HG02642 (cell line): Measurements from ENCODE around the gene RNF130.
"Not testable (repeated sequence)": the region's sequence is repeated elsewhere in the genome, so short reads cannot be mapped to it uniquely, and the experiment has no call there.

Source experiments
- ATAC-seq: cut with Tn5 transposase; IDR thresholded peaks from one replicate; pipeline ENCODE4 v1.9.1; 2021; ENCODE audit warnings: mild to moderate bottlenecking; ENCODE audit not compliant: unreplicated experiment, poor library complexity

Gene RNF130

DNA sequence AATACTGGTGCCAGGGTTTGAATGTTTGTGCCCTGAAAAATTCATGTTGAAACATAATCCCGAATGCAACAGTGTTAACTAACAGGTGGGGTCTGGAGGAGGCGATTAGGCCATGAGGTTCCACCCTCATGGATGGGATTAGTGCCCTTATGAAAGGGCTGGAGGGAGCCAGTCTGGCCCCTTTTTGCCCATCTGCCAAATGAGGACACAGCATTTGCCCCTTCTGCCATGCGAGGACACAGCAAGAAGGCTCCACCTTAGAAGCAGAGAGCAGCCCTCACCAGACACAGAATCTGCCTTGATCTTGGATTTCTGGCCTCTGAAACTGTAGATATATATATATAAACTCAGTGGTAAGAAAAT, 32.6 kb upstream of the RNF130 start:
- no peak for ATAC-seq

- ATAC-seq, result no peak
These were observed 32.1 kb upstream of the RNF130 start for GRCh38 chr5:180103487-180104167.

DNA sequence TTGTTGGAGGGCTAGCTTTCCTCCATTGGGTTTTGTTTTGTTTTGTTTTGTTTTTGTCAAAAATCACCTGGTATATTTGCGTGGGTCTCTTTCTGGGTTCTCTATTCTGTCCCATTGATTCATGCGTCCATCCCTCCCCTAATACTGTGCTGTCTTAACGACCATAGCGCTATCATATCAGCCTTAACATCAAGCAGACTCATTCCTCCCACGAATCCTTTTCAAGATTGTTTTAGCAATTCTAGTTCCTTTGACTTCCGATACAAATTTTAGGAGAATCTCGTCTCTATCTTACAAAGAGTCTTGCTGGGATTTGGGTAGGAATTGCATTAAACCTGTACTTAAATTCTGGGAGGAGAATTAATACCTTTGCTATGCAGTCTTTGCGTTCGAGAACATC, 31.1 kb upstream of the RNF130 start:
- no peak for ATAC-seq

DNA sequence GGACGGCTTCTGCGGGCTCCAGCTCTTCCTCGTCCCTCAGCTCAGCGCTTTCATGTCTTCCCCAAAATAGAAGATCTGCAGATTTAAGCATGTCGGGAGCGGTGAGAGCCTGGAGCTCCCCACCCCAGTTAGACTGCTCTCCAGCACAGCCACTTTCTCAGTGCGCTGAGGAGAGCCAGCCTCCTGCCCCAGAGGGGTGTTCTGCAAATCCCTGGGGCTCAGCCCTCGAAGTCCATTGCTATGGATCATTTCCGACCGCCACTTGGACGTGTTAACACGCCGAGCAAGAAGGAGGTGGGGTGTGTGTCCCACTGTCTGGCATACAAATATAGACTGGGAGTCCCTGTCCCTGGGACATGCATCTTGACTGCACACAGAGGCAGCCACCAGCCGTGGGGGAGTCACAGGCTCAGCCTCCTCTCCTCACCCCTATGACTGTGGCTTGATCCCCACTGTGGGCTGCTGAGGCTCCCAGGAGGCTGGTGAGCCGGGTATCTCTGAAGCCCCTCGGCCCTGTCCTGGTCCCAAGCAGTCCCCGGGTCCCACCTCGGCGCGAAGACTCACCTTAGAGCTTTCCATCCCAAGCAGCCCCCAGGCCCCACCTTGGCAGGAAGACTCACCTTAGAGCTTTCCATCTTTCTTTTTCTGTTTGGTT, 30.0 kb upstream of the RNF130 start:
- no peak for ATAC-seq

GRCh38 chr5:180100621-180101450, 29.3 kb upstream of the RNF130 start:
- ATAC-seq, result no peak

GRCh38 chr5:180099733-180100611, 28.4 kb upstream of the RNF130 start:
- ATAC-seq, result no peak

GRCh38 chr5:180098991-180099732, 27.6 kb upstream of the RNF130 start:
- no peak for ATAC-seq

GRCh38 chr5:180098526-180098925, 27.0 kb upstream of the RNF130 start:
- ATAC-seq, result no peak

GRCh38 chr5:180097926-180098325, 26.4 kb upstream of the RNF130 start:
- ATAC-seq, result no peak

DNA sequence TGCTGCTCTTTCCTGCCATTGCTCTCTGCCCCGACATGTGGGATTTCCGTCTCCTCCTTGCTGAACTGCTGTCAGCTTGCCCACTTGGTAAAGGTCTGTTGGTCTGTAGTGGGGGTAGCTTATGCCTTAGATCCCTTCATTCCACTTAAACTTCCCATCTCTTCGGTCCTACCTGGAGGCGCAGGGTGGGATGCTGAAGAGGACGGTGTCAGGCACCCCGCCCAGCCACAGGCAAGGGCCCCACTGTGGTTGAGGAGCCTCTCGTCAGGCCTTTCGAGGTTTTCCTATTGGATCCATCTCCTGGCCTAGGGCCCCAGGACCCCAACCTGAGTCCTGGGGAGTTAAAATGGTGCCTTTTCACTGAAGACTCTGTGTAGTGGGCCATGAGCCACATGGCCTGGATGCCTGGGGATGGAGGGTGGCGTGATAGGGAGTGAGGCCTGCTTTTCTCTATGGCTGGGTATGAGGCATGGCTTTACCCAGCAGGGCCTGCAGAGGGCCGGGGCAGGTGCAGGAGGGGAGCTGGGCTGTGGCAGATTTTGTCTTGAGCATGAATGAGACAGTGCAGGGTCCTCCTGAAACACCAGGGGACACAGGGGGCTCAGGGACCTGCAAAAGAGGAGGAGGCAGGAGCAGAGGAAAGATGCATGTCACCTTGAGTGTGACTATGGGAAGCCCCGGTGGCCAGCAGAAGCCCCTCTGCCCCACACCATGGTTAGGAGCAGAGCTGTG, 25.8 kb upstream of the RNF130 start:
- no peak for ATAC-seq

DNA sequence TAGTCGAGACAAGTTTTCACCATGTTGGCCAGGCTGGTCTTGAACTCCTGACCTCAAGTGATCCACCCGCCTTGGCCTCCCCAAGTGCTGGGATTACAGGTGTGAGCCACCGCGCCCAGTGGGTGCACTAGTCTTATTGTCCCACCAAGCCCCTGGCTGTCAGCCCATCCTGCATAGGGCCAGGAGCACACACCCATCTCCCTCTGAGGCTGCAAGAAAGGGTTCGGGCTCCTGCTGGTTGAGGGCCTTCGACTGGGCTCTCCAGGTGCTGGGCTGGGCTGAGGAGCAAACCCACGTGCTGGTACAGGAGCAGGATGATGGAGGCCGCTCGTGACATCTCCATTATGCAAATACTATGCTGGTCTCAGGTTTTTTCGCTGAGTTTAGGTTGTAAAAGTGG, 25.1 kb upstream of the RNF130 start:
- no peak for ATAC-seq

GRCh38 chr5:180095545-180095944, 24.0 kb upstream of the RNF130 start:
- no peak for ATAC-seq

- ATAC-seq, result no peak
These were observed 22.3 kb upstream of the RNF130 start for GRCh38 chr5:180093651-180094382.

- no peak for ATAC-seq
These were observed 21.7 kb upstream of the RNF130 start for GRCh38 chr5:180093241-180093640.

- no peak for ATAC-seq
These were observed 19.4 kb upstream of the RNF130 start for GRCh38 chr5:180090769-180091546.

- ATAC-seq, result no peak
These were observed 18.7 kb upstream of the RNF130 start for GRCh38 chr5:180090098-180090768.

DNA sequence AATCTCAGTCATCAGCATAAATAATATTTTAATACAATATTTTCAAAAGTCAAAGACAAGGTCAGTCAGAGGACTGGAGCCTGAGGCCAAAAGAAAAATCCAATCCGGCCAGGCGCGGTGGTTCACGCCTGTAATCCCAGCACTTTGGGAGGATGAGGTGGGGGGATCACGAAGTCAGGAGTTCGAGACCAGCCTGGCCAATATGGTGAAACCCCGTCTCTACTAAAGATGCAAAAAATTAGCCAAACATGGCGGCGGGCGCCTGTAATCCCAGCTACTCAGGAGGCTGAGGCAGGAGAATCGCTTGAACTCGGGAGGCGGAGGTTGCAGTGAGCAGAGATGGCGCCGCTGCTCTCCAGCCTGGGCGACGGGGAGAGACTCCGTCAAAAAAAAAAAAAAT, 18.1 kb upstream of the RNF130 start:
- ATAC-seq, result not testable (repeated sequence)
